Common myeloid progenitor, CD34-positive (primary cell): ENCODE results near the gene CDH23.
A peak's percentile ranks its signal among the peaks of the same experiment; 100 is the strongest.

Source experiments
- CTCF ChIA-PET: fragments of 350-600 bp; sonication (Branson Sonifier 250); formaldehyde crosslinking; loops from one replicate; lab custom pipeline; 2021; ENCODE audit warnings: antibody characterized with exemption; lab: Charles Lee
- POLR2A ChIA-PET: fragments of 350-600 bp; sonication (Branson Sonifier 250); formaldehyde crosslinking; loops from one replicate; lab custom pipeline; 2021; ENCODE audit warnings: antibody characterized with exemption; lab: Charles Lee
- DNase-seq, 3 donors: peaks; one replicate each; pipeline versions ENCODE4 v3.0.0 to v3.0.0-alpha.2; 2013
- H3K27ac ChIP-seq, 2 experiments: 1 replicate in 1 of 2; 2 replicates in 1 of 2; pipeline ENCODE4 v1.7.0; 2013; ENCODE audit warnings: inconsistent platforms in 2 of 2, low read length in 2 of 2, mild to moderate bottlenecking in 2 of 2, low read depth in 1 of 2, moderate library complexity in 1 of 2; ENCODE audit not compliant: severe bottlenecking in 2 of 2, insufficient read depth in 1 of 2, poor library complexity in 1 of 2
- H3K27me3 ChIP-seq, 5 experiments: replicated peaks in 2 of 5; 1 replicate in 3 of 5; 2 replicates in 2 of 5; pipeline versions ENCODE4 v1.6.1 to v1.7.0; 2013; ENCODE audit warnings: low read length in 4 of 5, mild to moderate bottlenecking in 2 of 5, moderate library complexity in 2 of 5, inconsistent platforms in 1 of 5; ENCODE audit not compliant: insufficient read depth in 5 of 5, control insufficient read depth in 4 of 5
- H3K36me3 ChIP-seq, 4 experiments: 1 replicate in 2 of 4; 2 replicates in 2 of 4; pipeline versions ENCODE4 v1.6.1 to v1.7.0; 2013; ENCODE audit warnings: low read length in 3 of 4, control low read depth in 1 of 4, mild to moderate bottlenecking in 1 of 4; ENCODE audit not compliant: control insufficient read depth in 4 of 4, insufficient read depth in 4 of 4
- H3K4me1 ChIP-seq, 4 experiments: 1 replicate in 3 of 4; 2 replicates in 1 of 4; pipeline versions ENCODE4 v1.6.1 to v1.7.1; 2013; ENCODE audit warnings: low read length in 3 of 4, mild to moderate bottlenecking in 3 of 4, control low read depth in 1 of 4, inconsistent platforms in 1 of 4, moderate library complexity in 1 of 4; ENCODE audit not compliant: control insufficient read depth in 4 of 4, insufficient read depth in 4 of 4; ENCODE audit errors: control extremely low read depth in 1 of 4
- H3K4me3 ChIP-seq, 7 experiments: 1 replicate in 4 of 7; 2 replicates in 3 of 7; pipeline versions ENCODE4 v1.5.1 to v1.7.0; 2013; ENCODE audit warnings: mild to moderate bottlenecking in 7 of 7, low read length in 6 of 7, moderate library complexity in 6 of 7, inconsistent platforms in 2 of 7, low read depth in 2 of 7, control low read depth in 1 of 7; ENCODE audit not compliant: insufficient read depth in 4 of 7, control insufficient read depth in 1 of 7; ENCODE audit errors: extremely low read depth in 1 of 7
- H3K9me3 ChIP-seq, 5 experiments: 1 replicate in 4 of 5; 2 replicates in 1 of 5; pipeline versions ENCODE4 v1.6.1 to v1.7.1; 2013; ENCODE audit warnings: low read length in 4 of 5, mild to moderate bottlenecking in 2 of 5, inconsistent platforms in 1 of 5, low read depth in 1 of 5, moderate library complexity in 1 of 5; ENCODE audit not compliant: control insufficient read depth in 4 of 5, insufficient read depth in 2 of 5; ENCODE audit errors: control extremely low read depth in 1 of 5
- WGBS: methylation state at CpG from one replicate; pipeline ENCODE4 v1.1.5; 2013; ENCODE audit not compliant: insufficient coverage; 5-methylcytosine and 5-hydroxymethylcytosine counted together

The CDH23 gene

GRCh38 chr10:71605263-71605962 is 208.7 kb downstream of the CDH23 start:
- no peak overlapping the region for H3K27ac ChIP-seq
- H3K9me3 ChIP-seq, result no peaks in the 10 kb centered on the region
- ChIA-PET POLR2A (no interaction called here), CTCF (interaction anchor here (1.3 kb wide), 1 partner anchor 222 kb away, joined by 3 read pairs; no protein-coding TSS in a partner anchor)
- no peak overlapping the region for H3K4me3 ChIP-seq
- no peaks in the 10 kb centered on the region for H3K27me3 ChIP-seq
- H3K36me3 ChIP-seq, result no peaks in the 10 kb centered on the region
- H3K4me1 ChIP-seq, result peaks cover 0 to 7% (median 4%) of the 10 kb centered on the region in 4 experiments
- no peak for DNase-seq
- WGBS, result 91% methylated on average over 1 of the region's 2 CpGs

- Histone ChIP-seq H3K27ac (no peak overlapping the region), H3K27me3 (no peaks in the 10 kb centered on the region), H3K9me3 (no peaks in the 10 kb centered on the region), H3K4me3 (no peak overlapping the region), H3K36me3 (no peaks in the 10 kb centered on the region), H3K4me1 (peaks cover 0 to 7% (median 4%) of the 10 kb centered on the region in 4 experiments)
- ChIA-PET CTCF (interaction anchor here (0.9 to 5.5 kb wide), 8 partner anchors 9 to 287 kb away, joined by 3 to 42 read pairs (median 7); partner anchors contain the start of genes CDH23 and SLC29A3), POLR2A (no interaction called here)
- DNase-seq, result no peak
- WGBS, result 95% methylated on average over 9 of the region's 9 CpGs
These were observed 209.7 kb downstream of the CDH23 start for GRCh38 chr10:71606257-71607081.

GRCh38 chr10:71607082-71607443 is 210.3 kb downstream of the CDH23 start:
- H3K27me3 ChIP-seq, result no peaks in the 10 kb centered on the region
- POLR2A ChIA-PET, result no interaction called here
- 91% methylated on average over 3 of the region's 5 CpGs for WGBS
- peaks cover 0 to 7% (median 4%) of the 10 kb centered on the region in 4 experiments for H3K4me1 ChIP-seq
- H3K36me3 ChIP-seq, result no peaks in the 10 kb centered on the region
- no peak overlapping the region for H3K4me3 ChIP-seq
- CTCF ChIA-PET, result interaction anchor here (1.3 to 5.5 kb wide), 12 partner anchors 9 to 288 kb away, joined by 3 to 42 read pairs (median 8); partner anchors contain the start of genes CDH23 and SLC29A3
- DNase-seq, result no peak
- no peak overlapping the region for H3K27ac ChIP-seq
- no peaks in the 10 kb centered on the region for H3K9me3 ChIP-seq

- POLR2A ChIA-PET, result interaction anchor here (0.5 kb wide), 1 partner anchor 101 kb away, joined by 4 read pairs; no protein-coding TSS in a partner anchor
- no peaks in the 10 kb centered on the region for H3K36me3 ChIP-seq
- H3K4me1 ChIP-seq, result peaks cover 0 to 9% (median 6%) of the 10 kb centered on the region in 4 experiments
- WGBS, result 65% methylated on average over 15 of the region's 20 CpGs
- CTCF ChIA-PET, result interaction anchor here (0.5 to 5.5 kb wide), 34 partner anchors 10 to 584 kb away, joined by 3 to 42 read pairs (median 4); partner anchors contain the start of genes CDH23 and SLC29A3
- H3K27ac ChIP-seq, result no peak overlapping the region
- peak; percentile 74 to 86 (median 82) for DNase-seq
- H3K4me3 ChIP-seq, result no peak overlapping the region
- no peaks in the 10 kb centered on the region for H3K9me3 ChIP-seq
- H3K27me3 ChIP-seq, result no peaks in the 10 kb centered on the region
These were observed 212.4 kb downstream of the CDH23 start for GRCh38 chr10:71608819-71609768.

- no peak overlapping the region for H3K4me3 ChIP-seq
- WGBS, result 90% methylated on average over 2 of the region's 3 CpGs
- POLR2A ChIA-PET, result no interaction called here
These were observed 213.9 kb downstream of the CDH23 start for GRCh38 chr10:71610651-71611050.

GRCh38 chr10:71611131-71611530 is 214.4 kb downstream of the CDH23 start:
- Histone ChIP-seq H3K27me3 (no peaks in the 10 kb centered on the region), H3K9me3 (no peaks in the 10 kb centered on the region), H3K27ac (no peak overlapping the region), H3K4me3 (no peak overlapping the region), H3K4me1 (peaks cover 0 to 6% (median 0%) of the 10 kb centered on the region in 4 experiments), H3K36me3 (no peaks in the 10 kb centered on the region)
- CTCF ChIA-PET, result interaction anchor here (0.8 to 5.5 kb wide), 9 partner anchors 8 to 308 kb away, joined by 3 to 42 read pairs (median 4); partner anchors contain the start of gene CDH23
- 92% methylated on average over 2 of the region's 5 CpGs for WGBS
- no peak for DNase-seq
- POLR2A ChIA-PET, result no interaction called here

More at GRCh38 chr10:71610651-71611050, 213.9 kb downstream of the CDH23 start:
- no peak overlapping the region for H3K27ac ChIP-seq
- peaks cover 0 to 6% (median 0%) of the 10 kb centered on the region in 4 experiments for H3K4me1 ChIP-seq
- no peaks in the 10 kb centered on the region for H3K9me3 ChIP-seq
- no peak for DNase-seq
- CTCF ChIA-PET, result interaction anchor here (0.8 to 5.5 kb wide), 12 partner anchors 9 to 307 kb away, joined by 3 to 42 read pairs (median 6); partner anchors contain the start of gene CDH23
- H3K27me3 ChIP-seq, result no peaks in the 10 kb centered on the region
- H3K36me3 ChIP-seq, result no peaks in the 10 kb centered on the region
